Mammary epithelial cell (primary cell): ENCODE data around the gene NOC2L.

Source experiments
- EZH2 ChIP-seq: IDR thresholded peaks from 2 replicates; pipeline ENCODE4 v1.6.1; 2012; ENCODE audit warnings: low read length, inconsistent platforms, borderline replicate concordance
- TF ChIP-seq, protein P1 (sequence below), 2 donors: IDR thresholded peaks in 1 of 2; conservative IDR thresholded peaks in 1 of 2; 2 replicates each; pipeline ENCODE4 v1.5.1; 2011 to 2012; ENCODE audit warnings: inconsistent platforms in 2 of 2, low read length in 2 of 2, mild to moderate bottlenecking in 2 of 2, control low read depth in 1 of 2, low read depth in 1 of 2; ENCODE audit not compliant: insufficient read depth in 1 of 2; ENCODE audit errors: extremely low read depth in 1 of 2

DNA sequence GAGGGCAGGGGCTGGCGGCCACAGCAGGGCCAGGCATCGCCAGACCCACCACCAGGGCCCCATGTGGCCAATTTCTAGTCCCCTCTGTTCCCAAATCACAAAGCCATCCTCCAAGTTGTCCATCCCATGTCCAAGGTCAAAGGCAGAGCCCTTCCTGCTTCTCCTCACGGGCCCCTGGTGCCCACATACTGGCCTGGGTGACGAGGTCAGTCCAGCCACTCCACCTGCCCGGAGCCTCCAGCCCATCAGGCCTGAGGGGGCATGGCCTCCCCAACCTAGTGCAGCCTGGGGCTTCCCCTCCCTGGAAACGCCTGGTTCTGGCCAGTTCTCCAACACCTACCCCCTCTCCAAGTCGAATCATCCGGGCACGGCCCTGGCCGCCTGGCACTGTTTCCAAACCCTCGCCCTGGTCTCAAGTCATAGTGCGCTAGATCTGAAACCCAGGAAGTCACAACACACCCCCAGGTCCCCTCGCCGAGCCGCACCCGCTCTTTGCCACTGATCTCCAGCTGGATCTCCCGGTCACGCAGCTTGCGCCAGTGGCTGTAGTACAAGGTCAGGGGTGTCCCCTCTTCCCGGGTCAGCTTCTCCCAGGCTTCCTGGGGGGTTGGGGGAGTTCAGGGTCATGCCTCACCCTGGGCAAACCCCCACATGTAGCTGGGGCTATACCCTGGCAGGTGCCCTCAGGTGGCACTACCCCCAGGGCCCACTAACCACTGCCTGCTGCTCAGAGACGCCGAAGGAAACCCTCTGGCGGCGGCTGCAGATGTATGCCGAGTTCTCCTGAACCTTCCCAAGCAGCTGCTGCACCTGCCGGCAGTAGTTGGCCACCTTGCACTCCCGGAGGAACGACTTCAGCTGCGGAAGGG is 13.1 kb downstream of the NOC2L start:
- TF ChIP-seq, protein P1, sequence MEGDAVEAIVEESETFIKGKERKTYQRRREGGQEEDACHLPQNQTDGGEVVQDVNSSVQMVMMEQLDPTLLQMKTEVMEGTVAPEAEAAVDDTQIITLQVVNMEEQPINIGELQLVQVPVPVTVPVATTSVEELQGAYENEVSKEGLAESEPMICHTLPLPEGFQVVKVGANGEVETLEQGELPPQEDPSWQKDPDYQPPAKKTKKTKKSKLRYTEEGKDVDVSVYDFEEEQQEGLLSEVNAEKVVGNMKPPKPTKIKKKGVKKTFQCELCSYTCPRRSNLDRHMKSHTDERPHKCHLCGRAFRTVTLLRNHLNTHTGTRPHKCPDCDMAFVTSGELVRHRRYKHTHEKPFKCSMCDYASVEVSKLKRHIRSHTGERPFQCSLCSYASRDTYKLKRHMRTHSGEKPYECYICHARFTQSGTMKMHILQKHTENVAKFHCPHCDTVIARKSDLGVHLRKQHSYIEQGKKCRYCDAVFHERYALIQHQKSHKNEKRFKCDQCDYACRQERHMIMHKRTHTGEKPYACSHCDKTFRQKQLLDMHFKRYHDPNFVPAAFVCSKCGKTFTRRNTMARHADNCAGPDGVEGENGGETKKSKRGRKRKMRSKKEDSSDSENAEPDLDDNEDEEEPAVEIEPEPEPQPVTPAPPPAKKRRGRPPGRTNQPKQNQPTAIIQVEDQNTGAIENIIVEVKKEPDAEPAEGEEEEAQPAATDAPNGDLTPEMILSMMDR (conservative IDR thresholded peaks at IDR 0.05 in 1 of 2, IDR thresholded peaks at IDR 0.05 in 1 of 2; ENCODE audit: extremely low read depth in 1 of 2, insufficient read depth in 1 of 2, low read depth in 1 of 2, low read length in 2 of 2) = no peak
- no peak for TF ChIP-seq EZH2
